GM23338 (cell line): Measurements from ENCODE around the gene TGFBRAP1. TPM values are rescaled to one million over a fixed set of nuclear protein-coding genes. Genes with fewer than 3 reads are reported as not detected.

Experiments
- ATAC-seq: fragments of 200-7000 bp; cut with Tn5 transposase; 3 replicates; pipeline ENCODE4 v1.9.1; 2020
- DNase-seq: peaks from one replicate; pipeline ENCODE4 v3.0.0-alpha.2; 2015; ENCODE audit warnings: low spot score
- H2AFZ ChIP-seq: fragments of 200-600 bp; sonication (generic); 2 replicates; pipeline ENCODE4 v1.8.0; 2016; ENCODE audit warnings: antibody characterized with exemption, mild to moderate bottlenecking, moderate library complexity
- H3F3A ChIP-seq: fragments of 200-600 bp; sonication (generic); replicated peaks from 2 replicates; pipeline ENCODE4 v1.8.0; 2017; ENCODE audit warnings: antibody characterized with exemption, mixed run types, low read depth
- H3K27ac ChIP-seq: fragments of 200-600 bp; sonication (generic); 2 replicates; pipeline ENCODE4 v1.6.1; 2016; ENCODE audit warnings: low read depth
- H3K27me3 ChIP-seq: fragments of 200-600 bp; sonication (generic); 2 replicates; pipeline ENCODE4 v1.8.0; 2016; ENCODE audit warnings: mild to moderate bottlenecking, mixed run types, moderate library complexity; ENCODE audit not compliant: insufficient read depth
- H3K36me3 ChIP-seq: fragments of 200-600 bp; sonication (generic); 2 replicates; pipeline ENCODE4 v1.8.0; 2016; ENCODE audit warnings: mild to moderate bottlenecking; ENCODE audit not compliant: insufficient read depth
- H3K4me1 ChIP-seq: fragments of 200-600 bp; sonication (generic); 2 replicates; pipeline ENCODE4 v1.8.0; 2016; ENCODE audit warnings: mild to moderate bottlenecking, moderate library complexity; ENCODE audit not compliant: insufficient read depth
- H3K4me2 ChIP-seq: fragments of 200-600 bp; sonication (generic); 2 replicates; pipeline ENCODE4 v1.7.1; 2017; ENCODE audit warnings: mixed run types
- H3K4me3 ChIP-seq: fragments of 200-600 bp; sonication (generic); 2 replicates; pipeline ENCODE4 v1.6.1; 2016; ENCODE audit warnings: mixed run types
- H3K79me2 ChIP-seq: fragments of 200-600 bp; sonication (generic); replicated peaks from 2 replicates; pipeline ENCODE4 v1.8.0; 2017; ENCODE audit warnings: mild to moderate bottlenecking; ENCODE audit not compliant: insufficient read depth
- H3K9me2 ChIP-seq: fragments of 200-600 bp; sonication (generic); 2 replicates; pipeline ENCODE4 v1.8.0; 2017; ENCODE audit not compliant: insufficient read depth
- H4K20me1 ChIP-seq: fragments of 200-600 bp; sonication (generic); replicated peaks from 2 replicates; pipeline ENCODE4 v1.8.0; 2017; ENCODE audit warnings: mild to moderate bottlenecking; ENCODE audit not compliant: insufficient read depth
- H3K27ac Mint-ChIP-seq: 2 replicates; pipeline ENCODE4 v1.8.0; 2020; ENCODE audit warnings: inconsistent platforms, mild to moderate bottlenecking, moderate library complexity, mixed read lengths
- H3K27me3 Mint-ChIP-seq: 3 replicates; pipeline ENCODE4 v1.8.0; 2022; ENCODE audit warnings: low read depth, mild to moderate bottlenecking, moderate library complexity, mixed read lengths, inconsistent platforms; ENCODE audit not compliant: insufficient read depth, poor library complexity
- H3K36me3 Mint-ChIP-seq: 3 replicates; pipeline ENCODE4 v1.8.0; 2021; ENCODE audit warnings: low read depth, mild to moderate bottlenecking, inconsistent platforms, moderate library complexity, mixed read lengths
- H3K4me1 Mint-ChIP-seq: 3 replicates; pipeline ENCODE4 v1.8.0; 2020; ENCODE audit warnings: mild to moderate bottlenecking, inconsistent platforms, mixed read lengths
- H3K4me3 Mint-ChIP-seq: 3 replicates; pipeline ENCODE4 v1.8.0; 2021; ENCODE audit warnings: moderate library complexity, mild to moderate bottlenecking, inconsistent platforms, mixed read lengths
- H3K9me3 Mint-ChIP-seq: 3 replicates; pipeline ENCODE4 v1.8.0; 2020; ENCODE audit warnings: moderate library complexity, mild to moderate bottlenecking, inconsistent platforms, mixed read lengths
- CREB1 ChIP-seq: fragments of 250-450 bp; sonication (Bioruptor Pico); IDR thresholded peaks from 2 replicates; pipeline ENCODE4 v1.5.0; 2020; ENCODE audit warnings: low read depth, mild to moderate bottlenecking, moderate library complexity
- EZH2phosphoT487 ChIP-seq: fragments of 200-600 bp; sonication (generic); IDR thresholded peaks from one replicate; pipeline ENCODE4 v1.8.1; 2018; ENCODE audit warnings: antibody characterized with exemption; ENCODE audit not compliant: unreplicated experiment
- JUNB ChIP-seq: IDR thresholded peaks from one replicate; pipeline ENCODE4 v1.6.1; 2016; ENCODE audit warnings: antibody characterized with exemption; ENCODE audit not compliant: unreplicated experiment
- POLR2AphosphoS5 ChIP-seq: IDR thresholded peaks from 2 replicates; pipeline ENCODE4 v1.6.1; 2016; ENCODE audit warnings: antibody characterized with exemption, low read depth
- ZNF114 ChIP-seq: fragments of 250-450 bp; sonication (Bioruptor Pico); IDR thresholded peaks from 2 replicates; pipeline ENCODE4 v1.5.0; 2020; ENCODE audit warnings: mild to moderate bottlenecking, moderate library complexity
- polyA plus RNA-seq: library from polyadenylated mRNA; unstranded; fragments of >200 nt; fragmentation: Nextera tagmentation; extraction: Ambion mirVana; gene quantifications from 2 replicates; pipeline ENCODE4 v1.2.1, GENCODE V29; 2016
- total RNA-seq: library from RNA; depleted of rRNA; stranded (reverse); fragments of >200 nt; shearing (Covaris generic); gene quantifications from 2 replicates; pipeline ENCODE4 v1.2.3, GENCODE V29; 2014
- TF ChIP-seq, protein P1 (sequence below), 2 experiments: fragments of 200-600 bp in 1 of 2; sonication (generic) in 1 of 2; conservative IDR thresholded peaks; 2 replicates each; pipeline versions ENCODE4 v1.5.1 to v1.6.1; 2016 to 2017; ENCODE audit warnings: antibody characterized with exemption in 2 of 2, low read depth in 2 of 2, mild to moderate bottlenecking in 2 of 2, moderate library complexity in 1 of 2
- TF ChIP-seq, protein P2 (sequence below): IDR thresholded peaks from one replicate; pipeline ENCODE4 v1.6.1; 2018; ENCODE audit warnings: antibody characterized with exemption; ENCODE audit not compliant: unreplicated experiment

The TGFBRAP1 gene
- total and polyA plus RNA-seq, 2 experiments from 2014 or later = 6.3 to 23.5 TPM

DNA sequence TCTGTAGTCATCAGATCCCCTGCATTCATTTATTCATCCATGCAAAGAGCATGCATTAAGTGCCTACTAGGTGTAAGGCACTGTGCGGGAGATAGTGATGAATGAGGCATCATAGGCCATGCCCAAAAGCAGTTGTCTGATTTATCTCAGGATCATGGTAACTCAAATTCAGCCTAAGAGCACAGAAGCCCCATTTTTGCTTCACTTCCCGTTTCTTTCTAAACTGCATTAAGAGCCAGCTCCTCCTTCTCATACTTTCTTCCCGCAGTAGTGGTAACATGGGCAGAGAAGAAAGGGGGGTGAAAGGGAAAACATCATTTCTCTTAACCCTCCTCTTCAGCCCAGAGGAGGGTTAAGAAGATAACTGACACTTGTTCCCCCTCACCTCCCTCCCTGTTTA lies 85.1 kb downstream of the TGFBRAP1 start:
- no peaks in the 10 kb centered on the region for H3K79me2 ChIP-seq

DNA sequence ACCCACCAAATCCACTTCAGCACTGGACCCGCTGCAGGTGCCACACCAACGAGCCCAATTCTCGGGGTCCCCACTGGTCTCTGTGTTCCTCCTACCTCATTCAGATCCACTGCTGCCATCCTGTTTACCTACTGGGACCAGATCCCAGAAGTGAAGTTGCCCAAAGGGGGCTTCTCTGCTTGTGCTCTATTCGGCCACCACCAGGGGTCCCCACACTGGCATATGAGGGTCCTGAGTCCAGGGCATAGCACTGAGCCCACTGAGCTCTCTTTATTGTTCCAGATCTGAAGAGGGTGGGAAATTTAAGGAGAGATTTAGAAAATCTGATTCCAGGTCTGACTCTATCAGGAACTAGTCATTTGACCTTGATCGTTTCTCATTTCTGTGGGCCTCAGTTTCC lies 85.6 kb downstream of the TGFBRAP1 start:
- no peaks in the 10 kb centered on the region for H3K9me2 ChIP-seq
- H4K20me1 ChIP-seq = no peaks in the 10 kb centered on the region
- Mint-ChIP-seq H3K36me3 (no peaks in the 10 kb centered on the region; the same call in 2 of the 3 replicates), H3K4me3 (no peak overlapping the region), H3K9me3 (no peaks in the 10 kb centered on the region; the same call in 1 of the 3 replicates), H3K27ac (no peak overlapping the region), H3K4me1 (peaks cover 5% of the 10 kb centered on the region), H3K27me3 (peaks cover 8% of the 10 kb centered on the region)
- no peaks in the 10 kb centered on the region for H3F3A ChIP-seq
- ATAC-seq = peak; percentile 93
- no peak overlapping the region for H3K4me3 ChIP-seq
- no peak overlapping the region for H3K27ac ChIP-seq
- no peaks in the 10 kb centered on the region for H3K4me1 ChIP-seq
- peak; percentile 82 for DNase-seq
- H3K4me2 ChIP-seq = no peak overlapping the region
- H3K27me3 ChIP-seq = 0 out of 2 replicates have a peak, but pooled peaks cover 1% of the 10 kb centered on the region
- peak overlapping the region; percentile 86 for H2AFZ ChIP-seq
- H3K79me2 ChIP-seq = no peaks in the 10 kb centered on the region
- H3K36me3 ChIP-seq = no peaks in the 10 kb centered on the region
- TF ChIP-seq, protein P1, sequence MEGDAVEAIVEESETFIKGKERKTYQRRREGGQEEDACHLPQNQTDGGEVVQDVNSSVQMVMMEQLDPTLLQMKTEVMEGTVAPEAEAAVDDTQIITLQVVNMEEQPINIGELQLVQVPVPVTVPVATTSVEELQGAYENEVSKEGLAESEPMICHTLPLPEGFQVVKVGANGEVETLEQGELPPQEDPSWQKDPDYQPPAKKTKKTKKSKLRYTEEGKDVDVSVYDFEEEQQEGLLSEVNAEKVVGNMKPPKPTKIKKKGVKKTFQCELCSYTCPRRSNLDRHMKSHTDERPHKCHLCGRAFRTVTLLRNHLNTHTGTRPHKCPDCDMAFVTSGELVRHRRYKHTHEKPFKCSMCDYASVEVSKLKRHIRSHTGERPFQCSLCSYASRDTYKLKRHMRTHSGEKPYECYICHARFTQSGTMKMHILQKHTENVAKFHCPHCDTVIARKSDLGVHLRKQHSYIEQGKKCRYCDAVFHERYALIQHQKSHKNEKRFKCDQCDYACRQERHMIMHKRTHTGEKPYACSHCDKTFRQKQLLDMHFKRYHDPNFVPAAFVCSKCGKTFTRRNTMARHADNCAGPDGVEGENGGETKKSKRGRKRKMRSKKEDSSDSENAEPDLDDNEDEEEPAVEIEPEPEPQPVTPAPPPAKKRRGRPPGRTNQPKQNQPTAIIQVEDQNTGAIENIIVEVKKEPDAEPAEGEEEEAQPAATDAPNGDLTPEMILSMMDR (conservative IDR thresholded peaks at IDR 0.05; ENCODE audit: low read depth in 2 of 2) = peak; percentile 73 to 90
- no peak for TF ChIP-seq POLR2AphosphoS5

More for the DNA sequence above, 85.1 kb downstream of the TGFBRAP1 start:
- DNase-seq = no peak
- Histone ChIP-seq H2AFZ (0 out of 2 replicates have a peak overlapping the region, but pooled peaks have one; percentile 86), H3F3A (no peaks in the 10 kb centered on the region), H3K36me3 (no peaks in the 10 kb centered on the region), H3K27me3 (no peaks in the 10 kb centered on the region), H3K9me2 (no peaks in the 10 kb centered on the region), H3K4me2 (no peak overlapping the region), H4K20me1 (no peaks in the 10 kb centered on the region), H3K4me1 (no peaks in the 10 kb centered on the region), H3K4me3 (no peak overlapping the region), H3K27ac (no peak overlapping the region)
- Mint-ChIP-seq H3K27ac (no peak overlapping the region), H3K36me3 (peaks cover 2% of the 10 kb centered on the region; the same call in 1 of the 3 replicates), H3K27me3 (peaks cover 8% of the 10 kb centered on the region), H3K4me3 (no peak overlapping the region), H3K9me3 (no peaks in the 10 kb centered on the region; the same call in 1 of the 3 replicates), H3K4me1 (peaks cover 4% of the 10 kb centered on the region)
- TF ChIP-seq, protein P1 (conservative IDR thresholded peaks at IDR 0.05; ENCODE audit: low read depth in 2 of 2) = no peak
- TF ChIP-seq, protein P2, sequence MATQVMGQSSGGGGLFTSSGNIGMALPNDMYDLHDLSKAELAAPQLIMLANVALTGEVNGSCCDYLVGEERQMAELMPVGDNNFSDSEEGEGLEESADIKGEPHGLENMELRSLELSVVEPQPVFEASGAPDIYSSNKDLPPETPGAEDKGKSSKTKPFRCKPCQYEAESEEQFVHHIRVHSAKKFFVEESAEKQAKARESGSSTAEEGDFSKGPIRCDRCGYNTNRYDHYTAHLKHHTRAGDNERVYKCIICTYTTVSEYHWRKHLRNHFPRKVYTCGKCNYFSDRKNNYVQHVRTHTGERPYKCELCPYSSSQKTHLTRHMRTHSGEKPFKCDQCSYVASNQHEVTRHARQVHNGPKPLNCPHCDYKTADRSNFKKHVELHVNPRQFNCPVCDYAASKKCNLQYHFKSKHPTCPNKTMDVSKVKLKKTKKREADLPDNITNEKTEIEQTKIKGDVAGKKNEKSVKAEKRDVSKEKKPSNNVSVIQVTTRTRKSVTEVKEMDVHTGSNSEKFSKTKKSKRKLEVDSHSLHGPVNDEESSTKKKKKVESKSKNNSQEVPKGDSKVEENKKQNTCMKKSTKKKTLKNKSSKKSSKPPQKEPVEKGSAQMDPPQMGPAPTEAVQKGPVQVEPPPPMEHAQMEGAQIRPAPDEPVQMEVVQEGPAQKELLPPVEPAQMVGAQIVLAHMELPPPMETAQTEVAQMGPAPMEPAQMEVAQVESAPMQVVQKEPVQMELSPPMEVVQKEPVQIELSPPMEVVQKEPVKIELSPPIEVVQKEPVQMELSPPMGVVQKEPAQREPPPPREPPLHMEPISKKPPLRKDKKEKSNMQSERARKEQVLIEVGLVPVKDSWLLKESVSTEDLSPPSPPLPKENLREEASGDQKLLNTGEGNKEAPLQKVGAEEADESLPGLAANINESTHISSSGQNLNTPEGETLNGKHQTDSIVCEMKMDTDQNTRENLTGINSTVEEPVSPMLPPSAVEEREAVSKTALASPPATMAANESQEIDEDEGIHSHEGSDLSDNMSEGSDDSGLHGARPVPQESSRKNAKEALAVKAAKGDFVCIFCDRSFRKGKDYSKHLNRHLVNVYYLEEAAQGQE = no peak
- no peak for TF ChIP-seq EZH2phosphoT487
- TF ChIP-seq ZNF114 (CRISPR knock-in tag) = no peak
- TF ChIP-seq POLR2AphosphoS5 = no peak
- TF ChIP-seq CREB1 = no peak
- no peak for TF ChIP-seq JUNB
- ATAC-seq = no peak
